ENCODE results near the gene MPI.

Gene MPI

GRCh38 chr15:74950078-74950908, 60.5 kb downstream of the MPI start:
- peak; percentile 26 to 67 for DNase-seq

- DNase-seq: no peak
Measured at GRCh38 chr15:74951006-74951405, 61.2 kb downstream of the MPI start.

Measured in SHP77 (cell line).